Keratinocyte (primary cell): ENCODE data around the gene MAPKAPK3. TPM values are rescaled to one million over a fixed set of nuclear protein-coding genes. Genes with fewer than 3 reads are reported as not detected.

Experiments used
- DNase-seq: peaks from one replicate; pipeline ENCODE4 v3.0.0-alpha.2; 2011; ENCODE audit warnings: low read depth, missing footprints, low spot score
- FAIRE-seq: peaks from 2 replicates; lab custom pipeline; 2011; peaks lifted over from hg19 to GRCh38; lab: Jason Lieb, UNC
- H2AFZ ChIP-seq: 2 replicates; pipeline ENCODE4 v1.6.0; 2012; ENCODE audit warnings: low read length, control low read depth, inconsistent platforms; ENCODE audit not compliant: control insufficient read depth
- H3K27ac ChIP-seq: 2 replicates; pipeline ENCODE4 v1.5.1; 2011; ENCODE audit warnings: low read length; ENCODE audit not compliant: control insufficient read depth, insufficient read depth
- H3K27me3 ChIP-seq: 3 replicates; pipeline ENCODE4 v1.6.0; 2011; ENCODE audit warnings: low read length; ENCODE audit not compliant: control insufficient read depth, insufficient read depth; ENCODE audit errors: extremely low read depth
- H3K36me3 ChIP-seq, 2 experiments: 2 replicates in 1 of 2; 3 replicates in 1 of 2; pipeline ENCODE4 v1.5.1; 2011; ENCODE audit warnings: low read length in 2 of 2, mild to moderate bottlenecking in 1 of 2; ENCODE audit not compliant: control insufficient read depth in 2 of 2, insufficient read depth in 2 of 2; ENCODE audit errors: extremely low read depth in 1 of 2
- H3K4me1 ChIP-seq: 3 replicates; pipeline ENCODE4 v1.5.1; 2011; ENCODE audit warnings: low read length; ENCODE audit not compliant: control insufficient read depth, insufficient read depth; ENCODE audit errors: extremely low read depth
- H3K4me2 ChIP-seq: 3 replicates; pipeline ENCODE4 v1.6.0; 2011; ENCODE audit warnings: low read depth, low read length; ENCODE audit not compliant: control insufficient read depth, insufficient read depth; ENCODE audit errors: extremely low read depth
- H3K4me3 ChIP-seq, 3 experiments: fragments of 200-600 bp in 1 of 3; sonication (generic) in 1 of 3; 2 replicates in 2 of 3; 3 replicates in 1 of 3; pipeline ENCODE4 v1.5.1; 2011 to 2016; ENCODE audit warnings: low read length in 3 of 3, mild to moderate bottlenecking in 3 of 3, control low read depth in 2 of 3, inconsistent platforms in 1 of 3, low read depth in 1 of 3, mixed read lengths in 1 of 3, mixed run types in 1 of 3, moderate library complexity in 1 of 3; ENCODE audit not compliant: control insufficient read depth in 2 of 3, insufficient read depth in 2 of 3; ENCODE audit errors: extremely low read depth in 1 of 3
- H3K79me2 ChIP-seq: 2 replicates; pipeline ENCODE4 v1.6.0; 2012; ENCODE audit warnings: low read length; ENCODE audit not compliant: control insufficient read depth, insufficient read depth
- H3K9ac ChIP-seq: 3 replicates; pipeline ENCODE4 v1.6.0; 2011; ENCODE audit warnings: low read length; ENCODE audit not compliant: control insufficient read depth, insufficient read depth; ENCODE audit errors: extremely low read depth
- H3K9me1 ChIP-seq: 3 replicates; pipeline ENCODE4 v1.6.0; 2011; ENCODE audit warnings: low read length; ENCODE audit not compliant: control insufficient read depth, insufficient read depth; ENCODE audit errors: extremely low read depth
- H3K9me3 ChIP-seq: 2 replicates; pipeline ENCODE4 v1.5.1; 2012; ENCODE audit warnings: low read depth, low read length; ENCODE audit not compliant: control insufficient read depth
- H4K20me1 ChIP-seq: 3 replicates; pipeline ENCODE4 v1.6.0; 2011; ENCODE audit warnings: low read length; ENCODE audit not compliant: control insufficient read depth, insufficient read depth; ENCODE audit errors: extremely low read depth
- EZH2 ChIP-seq: IDR thresholded peaks from one replicate; pipeline ENCODE4 v1.6.1; 2012; ENCODE audit warnings: inconsistent platforms, mild to moderate bottlenecking, low read length, moderate library complexity
- dilution Hi-C: fragments of 300-500 bp; cut with MboI; formaldehyde crosslinking; loops from one replicate; pipeline ENCODE4 v1.7.0; 2020; ENCODE audit warnings: low sequenced_read_pairs; ENCODE audit not compliant: extremely low pct_ligation_motif_present
- polyA plus RNA-seq, 5 experiments: library from polyadenylated mRNA; depleted of rRNA in 3 of 5; stranded (reverse) in 3 of 5; stranded (forward) in 1 of 5; unstranded in 1 of 5; fragments of >200 nt; gene quantifications; 1 replicate in 1 of 5; 2 replicates in 3 of 5; 3 replicates in 1 of 5; pipeline versions ENCODE4 v1.2.1 to v1.2.3, GENCODE V29; 2011 to 2012; ENCODE audit warnings: missing spikeins in 2 of 5, low read depth in 1 of 5, low replicate concordance in 1 of 5
- TF ChIP-seq, protein P1 (sequence below), 3 experiments: IDR thresholded peaks in 1 of 3; conservative IDR thresholded peaks in 1 of 3; optimal IDR thresholded peaks in 1 of 3; 2 replicates in 2 of 3; 3 replicates in 1 of 3; pipeline versions ENCODE3 to v1.5.1; 2011; ENCODE audit warnings: low read length in 3 of 3, mild to moderate bottlenecking in 3 of 3, moderate library complexity in 2 of 3, control low read depth in 1 of 3, inconsistent platforms in 1 of 3; ENCODE audit not compliant: insufficient read depth in 2 of 3; ENCODE audit errors: extremely low read depth in 1 of 3

MAPKAPK3 gene
- polyA plus RNA-seq, 1 donor (not counting 4 experiments of a cell fraction or from before 2014, with no cell fraction given), result 134 TPM

- no peak for DNase-seq
- Histone ChIP-seq H3K9me3 (no peaks in the 10 kb centered on the region), H3K9me1 (peaks cover 4% of the 10 kb centered on the region), H4K20me1 (no peaks in the 10 kb centered on the region), H3K4me2 (no peak overlapping the region), H3K27ac (no peak overlapping the region), H3K79me2 (peaks cover 3% of the 10 kb centered on the region), H3K27me3 (no peaks in the 10 kb centered on the region), H3K9ac (no peak overlapping the region), H3K4me3 (no peak overlapping the region), H3K4me1 (peaks cover 54% of the 10 kb centered on the region), H2AFZ (no peak overlapping the region), H3K36me3 (peaks cover 4 to 5% of the 10 kb centered on the region in 2 experiments)
- dilution Hi-C loops, result loop anchor here (25.0 kb wide), 1 partner anchor 781 kb away; the partner anchor contains the start of genes MANF and RBM15B
- TF ChIP-seq, protein P1, sequence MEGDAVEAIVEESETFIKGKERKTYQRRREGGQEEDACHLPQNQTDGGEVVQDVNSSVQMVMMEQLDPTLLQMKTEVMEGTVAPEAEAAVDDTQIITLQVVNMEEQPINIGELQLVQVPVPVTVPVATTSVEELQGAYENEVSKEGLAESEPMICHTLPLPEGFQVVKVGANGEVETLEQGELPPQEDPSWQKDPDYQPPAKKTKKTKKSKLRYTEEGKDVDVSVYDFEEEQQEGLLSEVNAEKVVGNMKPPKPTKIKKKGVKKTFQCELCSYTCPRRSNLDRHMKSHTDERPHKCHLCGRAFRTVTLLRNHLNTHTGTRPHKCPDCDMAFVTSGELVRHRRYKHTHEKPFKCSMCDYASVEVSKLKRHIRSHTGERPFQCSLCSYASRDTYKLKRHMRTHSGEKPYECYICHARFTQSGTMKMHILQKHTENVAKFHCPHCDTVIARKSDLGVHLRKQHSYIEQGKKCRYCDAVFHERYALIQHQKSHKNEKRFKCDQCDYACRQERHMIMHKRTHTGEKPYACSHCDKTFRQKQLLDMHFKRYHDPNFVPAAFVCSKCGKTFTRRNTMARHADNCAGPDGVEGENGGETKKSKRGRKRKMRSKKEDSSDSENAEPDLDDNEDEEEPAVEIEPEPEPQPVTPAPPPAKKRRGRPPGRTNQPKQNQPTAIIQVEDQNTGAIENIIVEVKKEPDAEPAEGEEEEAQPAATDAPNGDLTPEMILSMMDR (optimal IDR thresholded peaks at IDR 0.05 in 1 of 3, IDR thresholded peaks at IDR 0.05 in 1 of 3, conservative IDR thresholded peaks at IDR 0.05 in 1 of 3; ENCODE audit: extremely low read depth in 1 of 3, insufficient read depth in 2 of 3, low read length in 3 of 3), result no peak
- no peak for TF ChIP-seq EZH2
- peak; percentile 75 for FAIRE-seq
Measured at GRCh38 chr3:50605901-50606326, 11.0 kb upstream of the MAPKAPK3 start.

DNA sequence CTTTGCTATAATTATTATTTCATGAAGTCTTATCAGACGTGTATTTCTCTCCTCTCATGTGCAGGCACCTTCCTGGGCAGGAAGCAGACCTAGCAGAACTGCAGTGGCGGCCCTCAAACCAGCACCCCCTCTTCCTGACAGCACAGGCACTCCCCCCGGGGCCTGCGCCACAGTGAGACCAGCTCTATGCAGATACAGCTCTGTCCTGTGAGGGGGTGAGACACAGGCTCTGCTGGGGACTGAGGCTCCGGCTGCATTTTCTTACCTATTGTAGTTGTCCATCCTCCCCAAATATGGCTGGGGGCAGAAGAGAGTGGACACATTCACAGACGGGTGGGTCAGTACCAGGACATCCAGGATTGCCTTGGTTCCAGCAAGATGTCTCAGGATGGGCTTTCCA, 10.4 kb upstream of the MAPKAPK3 start:
- no peak for FAIRE-seq
- H3K27me3 ChIP-seq, result no peaks in the 10 kb centered on the region
- peaks cover 4% of the 10 kb centered on the region for H3K9me1 ChIP-seq
- no peaks in the 10 kb centered on the region for H3K9me3 ChIP-seq
- no peak overlapping the region for H3K27ac ChIP-seq
- H3K9ac ChIP-seq, result no peak overlapping the region
- H2AFZ ChIP-seq, result no peak overlapping the region
- H3K36me3 ChIP-seq, result peaks cover 4 to 5% of the 10 kb centered on the region in 2 experiments
- H3K4me3 ChIP-seq, result no peak overlapping the region
- no peak for DNase-seq
- peaks cover 52% of the 10 kb centered on the region for H3K4me1 ChIP-seq
- H3K4me2 ChIP-seq, result no peak overlapping the region
- peaks cover 3% of the 10 kb centered on the region for H3K79me2 ChIP-seq
- TF ChIP-seq, protein P1 (optimal IDR thresholded peaks at IDR 0.05 in 1 of 3, IDR thresholded peaks at IDR 0.05 in 1 of 3, conservative IDR thresholded peaks at IDR 0.05 in 1 of 3; ENCODE audit: extremely low read depth in 1 of 3, insufficient read depth in 2 of 3, low read length in 3 of 3), result no peak
- no peak for TF ChIP-seq EZH2
- no peaks in the 10 kb centered on the region for H4K20me1 ChIP-seq
- dilution Hi-C loops, result loop anchor here (25.0 kb wide), 1 partner anchor 781 kb away; the partner anchor contains the start of genes MANF and RBM15B
